GM19025 (cell line): ENCODE data around the gene AIMP2.
"Not testable (repeated sequence)": the region's sequence is repeated elsewhere in the genome, so short reads cannot be mapped to it uniquely, and the experiment has no call there.

Source experiments
- ATAC-seq: cut with Tn5 transposase; IDR thresholded peaks from one replicate; pipeline ENCODE4 v1.9.1; 2021; ENCODE audit warnings: mild to moderate bottlenecking, low read depth, moderate library complexity; ENCODE audit not compliant: unreplicated experiment

The AIMP2 gene

DNA sequence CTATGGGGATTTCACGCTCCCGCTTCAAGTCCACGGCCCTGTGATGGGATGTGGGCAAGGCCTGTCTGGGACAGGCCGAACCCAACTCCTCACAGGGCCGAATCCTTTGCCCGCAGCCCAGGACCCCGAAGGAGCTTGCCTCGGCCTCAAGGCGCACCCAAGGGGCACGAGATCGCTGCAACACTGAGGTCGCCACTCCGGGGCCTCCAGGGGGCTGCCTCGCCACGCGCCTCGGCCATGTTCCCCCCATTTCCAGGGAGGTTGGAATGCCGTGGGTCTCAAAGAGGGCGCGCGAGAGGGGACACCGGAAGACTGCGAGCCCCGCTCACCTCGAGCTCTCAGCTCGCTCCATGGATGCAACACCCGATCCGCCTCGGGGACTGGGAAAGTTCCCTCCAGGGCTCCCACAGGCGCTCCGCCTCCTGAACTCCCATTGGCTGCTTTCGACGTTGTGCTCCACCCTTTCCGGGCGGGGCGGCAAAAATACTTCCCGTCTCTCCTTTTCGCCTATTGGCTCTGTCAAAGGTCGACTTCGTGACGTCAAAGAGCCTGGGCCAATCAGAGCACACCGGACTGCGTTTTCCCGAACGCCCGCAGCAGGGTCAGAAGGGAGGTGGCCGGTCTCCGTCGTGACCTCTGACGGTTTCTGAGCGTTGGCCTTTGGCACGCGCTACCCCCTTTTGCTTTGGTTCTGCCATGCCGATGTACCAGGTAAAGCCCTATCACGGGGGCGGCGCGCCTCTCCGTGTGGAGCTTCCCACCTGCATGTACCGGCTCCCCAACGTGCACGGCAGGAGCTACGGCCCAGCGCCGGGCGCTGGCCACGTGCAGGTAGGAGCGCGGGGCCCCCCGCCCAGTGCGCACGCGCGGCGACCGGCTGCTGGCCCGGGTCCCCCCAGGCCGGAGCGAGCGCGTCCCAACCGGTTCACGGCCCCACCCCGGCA is at the start of gene AIMP2, which contains the start of gene PMS2:
Gene AIMP2, plus strand, starts transcription at position 605 of the 944 bp plus-strand sequence. Its CDS starts 92 bp downstream, at position 697.
Gene PMS2, minus strand, starts transcription at position 382 of the 944 bp plus-strand sequence. Its CDS starts 30 bp downstream, at position 352.
- peak; percentile 96 for ATAC-seq

DNA sequence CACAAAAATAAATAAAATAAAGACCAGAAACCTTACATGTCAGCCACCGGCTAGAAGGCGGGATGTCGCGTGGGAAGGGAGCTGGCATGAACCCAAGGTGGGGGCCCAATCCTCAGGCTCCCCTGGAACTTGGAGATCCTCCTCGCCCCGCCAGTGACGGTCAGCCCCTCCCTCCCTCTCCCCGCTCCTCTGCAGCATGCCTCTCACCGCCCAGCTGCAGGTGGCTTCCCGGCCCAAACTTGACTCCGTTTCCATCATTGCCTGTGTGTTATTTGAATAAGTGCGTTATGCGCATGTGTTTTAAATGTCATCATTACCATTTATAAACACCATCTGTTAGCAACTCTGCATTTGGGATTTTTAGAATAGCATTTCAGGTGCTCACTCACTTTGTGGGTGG is 45.9 kb upstream of the AIMP2 start:
- ATAC-seq = not testable (repeated sequence)

- ATAC-seq = not testable (repeated sequence)
Measured at GRCh38 chr7:5963810-5964209, 45.3 kb upstream of the AIMP2 start.

GRCh38 chr7:5970347-5970911 is 38.6 kb upstream of the AIMP2 start, which contains the start of gene RSPH10B:
Gene RSPH10B, minus strand, starts transcription at chr7:5970689. Its CDS starts 3,573 bp downstream, at chr7:5967116.
- ATAC-seq = not testable (repeated sequence)

DNA sequence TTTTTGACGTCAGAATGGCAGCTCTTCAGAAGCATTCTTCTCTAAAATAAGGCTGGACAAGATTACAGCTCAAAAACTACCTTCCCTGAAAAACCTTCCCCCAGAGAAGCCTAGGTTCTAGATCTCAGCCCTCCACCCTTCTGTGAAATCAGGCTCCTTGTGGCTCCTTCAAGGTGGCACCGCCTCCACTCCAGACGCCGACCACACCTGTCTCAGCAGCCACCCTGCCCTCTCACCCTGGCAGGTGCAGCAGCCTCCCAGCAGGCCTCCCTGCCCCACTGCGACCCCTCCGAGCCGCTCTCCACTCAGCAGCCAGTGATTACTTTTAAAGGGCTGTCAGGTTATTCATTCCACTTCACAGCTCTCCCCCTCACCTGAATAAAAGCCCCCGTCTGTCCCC is 35.5 kb upstream of the AIMP2 start:
- ATAC-seq = not testable (repeated sequence)

DNA sequence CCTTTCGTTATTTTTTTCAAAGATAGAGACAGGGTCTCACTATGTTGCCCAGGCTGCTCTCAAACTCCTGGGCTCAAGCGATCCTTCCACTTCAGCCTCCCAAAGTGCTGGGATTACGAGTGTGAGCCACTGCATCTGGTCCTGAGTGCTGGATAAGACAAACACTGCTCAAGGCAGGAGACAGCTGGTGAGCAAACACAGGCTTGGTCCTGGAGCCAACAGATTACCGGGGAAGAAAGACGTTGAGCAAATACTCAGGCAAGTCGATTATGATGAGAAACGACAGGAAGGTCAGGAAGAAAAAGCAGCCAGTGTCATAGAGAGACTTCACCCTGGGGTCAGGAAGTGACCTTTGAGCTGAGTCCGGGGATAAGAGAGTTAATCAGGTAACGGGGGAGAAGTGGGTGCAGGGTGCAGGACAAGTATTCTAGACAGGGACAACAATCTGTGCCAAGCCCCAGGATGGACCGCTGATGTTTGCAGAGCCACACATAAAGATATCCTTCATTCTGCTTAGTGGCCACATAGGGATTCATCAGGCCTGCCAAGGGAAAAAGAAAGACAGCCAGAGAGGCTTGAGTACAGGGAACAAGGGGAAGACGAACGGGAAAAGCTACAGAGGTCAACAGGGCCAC is 29.3 kb upstream of the AIMP2 start:
- not testable (repeated sequence) for ATAC-seq

DNA sequence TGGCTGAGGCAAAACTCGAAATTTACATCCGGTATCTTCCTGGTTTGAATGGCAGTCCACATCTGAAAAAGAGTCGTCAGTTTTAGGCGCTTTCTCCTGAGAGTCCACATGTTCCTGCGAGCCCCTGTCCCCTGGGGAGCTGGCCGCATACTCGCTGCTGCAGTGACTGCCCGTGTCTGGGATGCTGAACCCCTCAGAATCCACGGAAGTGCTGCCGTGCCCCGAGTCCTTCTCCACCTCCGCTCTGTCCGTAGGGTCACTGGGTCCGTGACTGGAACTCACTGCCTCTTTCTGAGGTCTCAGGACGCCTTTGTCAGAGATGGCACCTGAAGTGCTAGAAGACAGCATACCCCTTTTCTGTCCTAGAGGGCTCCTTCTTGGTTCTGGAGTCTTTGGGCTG is 22.0 kb upstream of the AIMP2 start:
- ATAC-seq = not testable (repeated sequence)

- ATAC-seq = no peak
Measured at GRCh38 chr7:5997210-5997808, 11.8 kb upstream of the AIMP2 start.

DNA sequence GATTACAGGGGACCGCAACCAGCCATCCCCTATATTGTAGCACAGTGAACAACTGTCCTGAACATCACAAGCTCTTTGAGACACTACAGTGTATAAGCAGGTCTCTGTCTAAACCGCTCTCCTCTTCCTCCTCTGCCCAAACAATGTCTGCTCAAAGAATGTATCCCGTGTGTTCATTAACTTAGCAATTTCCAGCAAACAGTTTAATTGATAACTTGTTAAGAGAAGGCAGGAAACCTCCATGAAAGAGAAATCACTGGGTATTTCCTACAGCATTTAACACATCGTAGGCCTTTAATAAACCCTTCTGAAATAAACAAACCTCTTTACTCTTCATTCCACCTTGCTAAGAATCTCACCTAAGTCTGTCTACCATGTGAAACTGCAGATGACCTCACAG is 1.7 kb upstream of the AIMP2 start:
- ATAC-seq = no peak

DNA sequence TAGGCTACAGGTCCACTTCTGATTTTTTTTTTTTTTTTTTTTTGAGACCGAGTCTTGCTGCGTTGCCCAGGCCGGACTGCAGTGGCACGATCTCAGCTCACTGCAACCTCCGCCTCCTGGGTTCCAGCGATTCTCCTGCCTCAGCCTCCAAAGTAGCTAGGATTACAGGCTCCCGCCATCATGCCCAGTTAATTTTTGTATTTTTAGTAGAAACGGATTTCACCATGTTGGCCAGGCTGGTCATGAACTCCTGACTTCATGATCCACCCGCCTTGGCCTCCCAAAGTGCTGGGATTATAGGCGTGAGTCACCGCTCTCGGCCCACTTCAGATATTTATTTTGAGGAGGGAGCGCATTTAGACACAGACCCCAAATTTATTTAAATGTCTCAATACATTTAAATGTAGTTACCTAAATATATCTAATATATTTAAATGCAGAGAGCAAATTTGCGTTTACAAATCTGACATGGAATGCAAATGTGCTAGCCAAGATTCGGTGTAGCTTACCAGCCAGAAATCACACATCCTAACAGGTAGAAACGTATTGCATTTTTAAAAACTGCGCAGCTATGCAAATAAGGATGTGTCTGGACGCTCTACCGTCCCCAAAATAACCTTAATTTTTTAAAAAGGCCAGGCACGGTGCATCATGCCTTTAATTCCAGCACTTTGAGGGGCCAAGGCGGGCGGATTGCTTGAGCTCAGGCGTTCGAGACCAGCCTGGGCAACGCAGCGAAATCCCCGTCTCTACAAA is 1.1 kb upstream of the AIMP2 start:
- not testable (repeated sequence) for ATAC-seq

DNA sequence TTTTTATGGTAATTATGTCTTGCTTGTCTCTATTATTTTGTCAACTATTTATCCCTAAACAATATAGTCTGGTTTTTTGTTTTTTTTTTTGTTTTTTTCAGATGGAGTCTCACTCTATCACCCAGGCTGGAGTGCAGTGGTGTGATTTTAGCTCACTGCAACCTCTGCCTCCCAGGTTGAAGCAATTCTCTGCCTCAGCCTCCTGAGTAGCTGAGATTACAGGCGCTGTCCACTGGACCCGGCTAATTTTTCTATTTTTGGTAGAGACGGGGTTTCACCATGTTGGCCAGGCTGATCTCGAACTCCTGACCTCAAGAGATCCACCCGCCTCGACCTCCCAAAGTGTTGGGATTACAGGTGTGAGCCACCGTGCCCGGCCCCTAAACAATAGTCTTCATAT is 1.3 kb downstream of the AIMP2 start:
- ATAC-seq = not testable (repeated sequence)

DNA sequence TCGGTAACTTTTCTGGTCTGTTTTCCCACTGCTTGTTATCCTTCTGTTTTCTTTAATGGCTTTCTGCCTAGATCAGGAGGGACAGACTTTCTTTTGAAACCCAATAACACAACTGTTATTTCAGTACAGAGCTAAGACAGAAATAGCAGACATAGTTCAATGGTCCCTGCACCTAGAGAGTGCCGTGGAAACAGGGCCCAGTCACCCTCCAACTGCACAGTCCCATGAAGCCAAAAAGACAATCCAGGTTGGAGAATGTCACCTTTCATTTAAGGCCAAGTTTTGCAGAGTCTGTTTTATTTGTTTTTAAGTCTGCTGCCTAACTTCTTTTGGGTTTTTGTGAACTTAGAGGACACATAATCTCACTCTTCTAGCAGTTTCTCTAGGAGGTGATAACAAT is 2.5 kb downstream of the AIMP2 start:
- no peak for ATAC-seq

- ATAC-seq = no peak
Measured at GRCh38 chr7:6012355-6013104, 3.5 kb downstream of the AIMP2 start.

- no peak for ATAC-seq
Measured at GRCh38 chr7:6015917-6016652, 7.0 kb downstream of the AIMP2 start.

DNA sequence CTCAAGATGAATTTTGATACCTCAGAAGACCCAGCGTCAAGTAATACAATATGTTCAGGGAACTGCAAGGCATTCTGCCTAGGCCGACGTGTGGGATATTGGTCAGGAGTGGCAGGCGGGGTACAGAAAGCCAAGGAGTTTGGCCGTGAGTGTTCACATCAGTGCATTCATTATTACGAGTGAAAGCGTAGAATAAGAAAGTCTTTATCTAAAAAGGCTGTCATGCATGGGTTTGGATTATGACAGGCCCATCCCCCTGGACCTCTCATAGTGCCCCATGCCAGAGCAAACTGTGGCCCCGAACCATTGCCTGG is 7.5 kb downstream of the AIMP2 start:
- no peak for ATAC-seq

DNA sequence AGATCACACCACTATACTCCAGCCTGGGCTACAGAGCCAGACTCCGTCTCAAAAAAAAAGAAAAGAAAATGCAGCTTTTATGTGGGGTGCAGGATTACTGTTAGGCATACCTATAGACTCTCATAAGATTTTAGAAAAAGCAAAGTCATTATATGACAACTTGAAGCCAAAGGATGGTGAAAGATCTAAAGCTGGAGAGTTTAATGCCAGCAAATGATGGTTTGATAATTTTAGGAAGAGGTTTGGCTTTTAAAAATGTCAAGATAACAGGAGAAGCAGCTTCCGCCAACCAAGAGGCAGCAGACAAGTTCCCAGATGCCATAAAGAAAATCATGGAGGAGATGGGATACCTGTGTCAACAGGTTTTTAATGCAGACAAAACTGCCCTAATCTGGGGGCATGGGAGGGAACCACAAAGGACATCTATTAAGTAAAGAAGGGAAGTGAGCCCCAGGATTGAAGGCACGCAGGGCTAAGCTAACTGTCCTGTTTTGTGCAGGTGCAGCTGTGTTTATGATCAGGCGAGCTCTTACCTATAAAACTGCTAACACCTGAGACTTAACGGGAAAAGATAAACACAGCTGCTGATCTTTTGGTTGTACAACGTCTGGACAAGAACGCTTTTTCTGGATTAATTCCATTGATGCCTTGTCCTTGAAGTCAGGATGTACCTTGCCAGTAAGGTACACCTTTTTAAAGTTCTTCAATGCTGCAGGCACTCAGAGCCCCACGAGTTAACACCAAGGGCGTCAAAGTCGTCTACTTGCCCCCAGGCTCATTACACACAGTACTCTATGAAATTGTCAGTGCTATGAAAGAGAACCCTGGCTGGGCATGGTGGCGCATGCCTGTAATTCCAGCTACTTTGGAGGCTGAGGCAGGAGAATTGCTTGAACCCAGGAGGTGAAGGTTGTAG is 11.6 kb downstream of the AIMP2 start:
- ATAC-seq = no peak

DNA sequence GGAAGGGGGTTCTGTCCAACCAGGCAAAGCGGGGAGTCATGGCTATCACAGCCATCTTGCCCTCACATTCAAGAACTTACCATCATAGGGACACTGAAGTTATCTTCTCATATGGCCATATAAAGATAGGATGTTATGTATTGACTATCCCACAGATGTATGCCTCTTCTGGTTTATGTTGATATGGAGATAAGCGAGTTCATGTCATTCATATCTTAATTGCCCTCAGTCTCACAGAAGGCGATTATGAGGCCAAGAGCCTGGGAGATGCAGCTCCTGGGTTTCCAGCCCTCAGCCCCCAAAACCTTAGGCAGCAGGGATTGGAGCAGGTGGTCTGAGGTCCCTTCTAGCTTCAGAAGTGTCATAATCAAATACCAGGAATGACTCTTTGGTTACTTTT is 13.6 kb downstream of the AIMP2 start:
- ATAC-seq = no peak

GRCh38 chr7:6023974-6024435 is 14.9 kb downstream of the AIMP2 start:
- ATAC-seq = no peak
